Measurements from ENCODE around the gene TRPM5. TPM values are rescaled to one million over a fixed set of nuclear protein-coding genes. Genes with fewer than 3 reads are reported as not detected.

Gene TRPM5
- total RNA-seq, 2 experiments from 2014 or later, result not detected

DNA sequence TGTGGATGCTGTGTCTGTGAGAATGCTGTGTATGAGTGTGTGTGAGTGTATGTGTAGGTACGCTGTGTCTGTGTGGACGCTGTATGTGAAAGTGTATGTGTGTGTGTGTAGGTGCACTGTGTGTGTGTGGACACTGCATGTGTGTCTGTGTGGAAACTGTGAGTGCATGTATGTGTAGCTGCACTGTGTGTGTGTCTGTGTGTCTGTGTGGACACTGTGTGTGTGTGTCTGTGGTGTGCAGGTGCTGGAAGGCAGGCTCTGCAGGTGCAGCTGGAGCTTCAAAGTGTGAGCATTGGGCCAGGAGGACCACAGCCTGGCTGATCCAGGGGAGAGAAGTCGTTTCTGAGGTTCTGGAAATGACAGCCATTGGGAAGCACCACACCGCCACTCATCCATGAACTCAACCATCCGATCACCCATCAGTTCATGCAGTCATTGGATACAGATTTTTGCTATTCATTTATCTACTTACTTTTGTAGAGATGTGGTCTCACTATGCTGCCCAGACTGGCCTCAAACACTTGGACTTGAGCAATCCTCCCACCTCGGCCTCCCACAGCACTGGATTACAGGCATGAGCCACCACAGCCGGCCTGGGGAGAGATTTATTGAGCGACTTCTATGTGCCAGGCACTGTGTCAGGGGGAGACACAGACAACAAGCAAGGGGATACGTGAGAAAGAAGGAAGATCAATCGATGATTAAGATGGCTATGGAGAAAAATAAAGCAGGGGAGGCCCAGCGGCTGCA is 9.6 kb downstream of the TRPM5 start:
- Mint-ChIP-seq H3K4me1 (peaks cover 2% of the 10 kb centered on the region), H3K27me3 (peaks cover 6% of the 10 kb centered on the region), H3K36me3 (no peaks in the 10 kb centered on the region), H3K4me3 (no peak overlapping the region), H3K27ac (no peak overlapping the region), H3K9me3 (no peaks in the 10 kb centered on the region)
- DNase-seq (peak; percentile 23), ATAC-seq (ENCODE audit: low read depth) (no peak)
- POLR2A ChIA-PET, result no interaction called here

DNA sequence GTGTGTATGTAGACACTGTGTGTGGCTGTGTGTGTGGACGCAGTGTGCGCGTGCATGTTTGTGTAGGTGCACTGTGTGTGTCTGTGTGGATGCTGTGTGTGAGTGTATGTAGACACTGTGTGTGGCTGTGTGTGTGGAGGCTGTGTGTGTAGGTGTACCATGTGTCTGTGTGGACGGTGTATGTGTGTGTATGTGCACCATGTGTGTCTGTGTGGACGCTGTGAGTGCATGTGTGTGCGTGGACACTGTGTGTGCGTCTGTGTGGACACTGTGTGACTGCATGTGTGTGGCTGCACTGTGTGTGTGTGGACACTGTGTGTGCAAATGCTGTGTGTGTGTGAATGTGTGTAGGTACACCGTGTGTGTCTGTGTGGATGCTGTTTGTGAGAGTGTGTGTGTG is 10.3 kb downstream of the TRPM5 start:
- Mint-ChIP-seq H3K4me1 (peaks cover 2% of the 10 kb centered on the region), H3K4me3 (no peak overlapping the region), H3K27ac (no peak overlapping the region), H3K36me3 (no peaks in the 10 kb centered on the region), H3K9me3 (no peaks in the 10 kb centered on the region), H3K27me3 (peaks cover 6% of the 10 kb centered on the region)
- ATAC-seq (ENCODE audit: low read depth), result no peak
- no peak for DNase-seq
- POLR2A ChIA-PET, result no interaction called here

GRCh38 chr11:2433106-2433925 is 11.0 kb downstream of the TRPM5 start:
- ATAC-seq (ENCODE audit: low read depth) (no peak), DNase-seq (peak; percentile 20)
- peaks cover 2% of the 10 kb centered on the region for H3K4me1 Mint-ChIP-seq
- POLR2A ChIA-PET, result interaction anchor here (0.6 kb wide), 1 partner anchor 455 kb away, joined by 3 read pairs; no protein-coding TSS in a partner anchor
- no peaks in the 10 kb centered on the region for H3K9me3 Mint-ChIP-seq
- H3K27me3 Mint-ChIP-seq, result peaks cover 6% of the 10 kb centered on the region
- no peak overlapping the region for H3K4me3 Mint-ChIP-seq
- H3K36me3 Mint-ChIP-seq, result no peaks in the 10 kb centered on the region
- H3K27ac Mint-ChIP-seq, result no peak overlapping the region

DNA sequence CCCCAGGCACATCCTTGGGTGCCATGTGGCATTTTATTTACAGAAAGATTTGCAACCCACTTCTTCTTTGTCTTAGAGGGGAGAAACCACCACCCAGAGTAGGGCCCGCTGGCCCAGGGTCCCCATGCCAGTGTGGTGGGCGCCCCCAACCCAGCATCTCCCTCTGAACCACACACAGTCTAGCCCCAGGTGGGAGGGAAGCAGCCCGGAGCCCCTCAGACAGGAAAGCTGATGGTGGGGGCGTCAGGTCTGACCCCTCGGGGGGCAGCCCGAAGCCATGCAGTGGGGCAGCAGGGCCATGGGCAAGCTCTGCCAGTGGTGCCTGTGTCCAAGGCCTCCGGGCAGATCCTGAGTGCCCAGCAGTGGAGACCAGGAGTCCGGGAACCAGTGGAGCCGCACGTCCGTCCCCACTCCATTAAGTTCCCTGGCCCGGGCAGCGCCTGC is 11.7 kb downstream of the TRPM5 start:
- Mint-ChIP-seq H3K27ac (no peak overlapping the region), H3K4me3 (no peak overlapping the region), H3K9me3 (no peaks in the 10 kb centered on the region), H3K27me3 (peaks cover 1% of the 10 kb centered on the region), H3K36me3 (no peaks in the 10 kb centered on the region), H3K4me1 (peaks cover 2% of the 10 kb centered on the region)
- DNase-seq (no peak), ATAC-seq (ENCODE audit: low read depth) (no peak)
- POLR2A ChIA-PET, result interaction anchor here (0.6 kb wide), 1 partner anchor 456 kb away, joined by 3 read pairs; no protein-coding TSS in a partner anchor

DNA sequence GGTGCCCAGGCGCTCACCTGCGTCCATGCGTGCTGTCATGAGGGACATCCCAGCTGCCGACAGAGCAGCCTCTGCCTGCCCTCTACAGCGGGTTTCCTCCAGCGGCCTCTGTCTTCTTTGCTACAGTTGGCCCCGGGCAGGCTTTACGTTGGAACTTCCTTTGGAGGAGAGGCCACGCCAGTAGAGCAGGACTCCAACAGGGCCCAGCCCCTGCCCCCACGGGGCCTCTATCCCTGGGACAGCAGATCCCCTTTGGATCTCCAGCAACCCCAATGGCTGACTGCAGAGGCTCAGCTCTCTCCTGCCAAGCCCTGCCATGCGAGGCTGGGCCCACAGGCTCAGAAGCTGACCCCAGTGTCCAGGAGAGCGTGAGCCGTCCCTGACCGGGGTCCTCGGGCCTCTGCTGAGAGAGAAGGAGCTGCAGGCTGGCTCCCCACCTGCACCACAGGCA is 12.1 kb downstream of the TRPM5 start:
- DNase-seq (no peak), ATAC-seq (ENCODE audit: low read depth) (no peak)
- POLR2A ChIA-PET, result no interaction called here
- Mint-ChIP-seq H3K36me3 (no peaks in the 10 kb centered on the region), H3K9me3 (no peaks in the 10 kb centered on the region), H3K27me3 (no peaks in the 10 kb centered on the region), H3K4me3 (no peak overlapping the region), H3K4me1 (peaks cover 2% of the 10 kb centered on the region), H3K27ac (no peak overlapping the region)

DNA sequence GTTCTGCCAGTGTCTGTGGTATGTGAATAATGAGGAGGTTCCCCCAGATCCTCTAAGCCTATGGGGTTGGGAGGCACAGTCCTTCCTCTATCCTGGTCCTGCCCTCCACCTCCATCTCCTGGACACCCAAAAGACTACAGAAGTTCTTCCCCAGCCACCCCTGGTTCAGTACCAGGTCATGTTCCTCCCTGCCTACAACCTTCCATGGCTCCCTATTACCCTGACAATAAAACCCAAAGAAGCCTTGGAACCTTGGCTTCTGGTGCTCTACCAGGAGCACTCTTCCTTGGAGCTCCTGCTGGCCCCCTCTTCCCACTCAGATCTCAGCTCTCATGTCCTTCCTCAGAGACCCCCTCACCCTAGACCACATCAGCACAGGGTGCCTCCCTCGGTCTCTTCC is 12.9 kb downstream of the TRPM5 start:
- POLR2A ChIA-PET, result no interaction called here
- peaks cover 2% of the 10 kb centered on the region for H3K27me3 Mint-ChIP-seq
- no peaks in the 10 kb centered on the region for H3K36me3 Mint-ChIP-seq
- H3K4me3 Mint-ChIP-seq, result no peak overlapping the region
- DNase-seq (no peak), ATAC-seq (ENCODE audit: low read depth) (no peak)
- H3K9me3 Mint-ChIP-seq, result no peaks in the 10 kb centered on the region
- peaks cover 2% of the 10 kb centered on the region for H3K4me1 Mint-ChIP-seq
- H3K27ac Mint-ChIP-seq, result no peak overlapping the region

DNA sequence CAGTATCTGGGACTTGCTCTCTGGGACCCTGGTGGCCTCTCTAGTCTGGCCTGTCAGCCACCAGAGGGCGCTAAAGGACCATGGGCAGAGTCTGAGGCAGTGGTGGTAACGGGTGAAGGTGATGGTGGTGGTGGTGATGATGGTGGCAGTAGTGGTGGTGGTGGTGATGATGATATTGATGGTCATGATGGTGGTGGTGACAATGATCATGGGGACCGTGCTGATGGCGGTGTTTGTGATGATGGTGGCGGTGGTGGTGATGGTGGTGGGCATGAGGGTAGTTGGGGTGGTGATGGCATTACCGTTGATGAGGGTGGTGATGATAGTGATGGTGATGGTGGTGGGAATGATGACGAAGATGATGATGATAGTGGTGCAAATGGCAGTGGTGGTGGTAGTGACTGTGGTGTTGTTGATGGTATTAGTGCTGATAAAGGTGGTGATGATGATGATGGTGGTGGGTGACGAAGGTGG is 16.0 kb downstream of the TRPM5 start:
- no peak overlapping the region for H3K27ac Mint-ChIP-seq
- peak; percentile 85 for ATAC-seq (ENCODE audit: low read depth)
- no peaks in the 10 kb centered on the region for H3K9me3 Mint-ChIP-seq
- peak; percentile 84 for DNase-seq
- POLR2A ChIA-PET, result interaction anchor here (1.0 kb wide), 1 partner anchor 103 kb away, joined by 4 read pairs; no protein-coding TSS in a partner anchor
- no peaks in the 10 kb centered on the region for H3K36me3 Mint-ChIP-seq
- peaks cover 2% of the 10 kb centered on the region for H3K4me1 Mint-ChIP-seq
- no peak overlapping the region for H3K4me3 Mint-ChIP-seq
- H3K27me3 Mint-ChIP-seq, result peaks cover 2% of the 10 kb centered on the region

GRCh38 chr11:2427721-2428321 is 16.5 kb downstream of the TRPM5 start:
- no peak overlapping the region for H3K4me3 Mint-ChIP-seq
- H3K4me1 Mint-ChIP-seq, result peaks cover 2% of the 10 kb centered on the region
- no peak for DNase-seq
- POLR2A ChIA-PET, result interaction anchor here (0.8 to 1.0 kb wide), 2 partner anchors 103 to 104 kb away, joined by 3 to 4 read pairs; no protein-coding TSS in a partner anchor
- H3K36me3 Mint-ChIP-seq, result no peaks in the 10 kb centered on the region
- H3K27ac Mint-ChIP-seq, result no peak overlapping the region
- ATAC-seq (ENCODE audit: low read depth), result peak; percentile 4
- H3K9me3 Mint-ChIP-seq, result no peaks in the 10 kb centered on the region
- peaks cover 2% of the 10 kb centered on the region for H3K27me3 Mint-ChIP-seq

DNA sequence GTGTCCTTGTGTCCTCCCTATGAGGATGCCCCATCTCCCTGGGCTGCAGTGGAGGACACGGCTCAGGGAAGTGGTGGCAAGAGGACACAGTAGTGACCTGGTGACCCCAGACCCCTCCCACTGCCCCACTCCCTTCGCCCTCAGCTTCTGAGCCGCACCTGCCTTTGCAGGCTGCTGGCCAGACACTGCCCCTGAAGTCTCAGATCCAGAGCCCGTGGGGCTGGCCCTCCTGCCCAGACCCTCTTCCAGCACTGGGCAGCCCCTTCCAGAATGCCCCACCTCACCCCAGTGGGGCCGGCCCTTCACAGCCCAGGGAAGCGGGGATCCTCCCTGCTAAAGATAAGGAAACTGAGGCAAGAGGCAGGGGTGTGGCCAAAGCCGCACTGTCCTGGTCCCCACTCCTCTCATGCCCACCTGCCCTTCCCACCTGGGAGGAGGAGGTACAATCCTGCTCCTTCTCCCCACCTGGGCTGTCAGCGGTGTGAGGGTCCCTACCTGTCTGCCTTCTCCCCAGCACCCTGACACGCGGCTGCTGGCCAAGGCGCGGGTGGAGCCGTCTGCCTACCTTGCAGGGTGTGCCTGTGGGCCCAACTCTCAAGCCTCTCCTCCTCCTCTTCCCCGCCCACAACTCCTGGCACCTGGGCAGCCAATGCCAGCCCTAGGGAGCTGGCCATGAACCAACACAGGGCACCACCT is 17.3 kb downstream of the TRPM5 start:
- Mint-ChIP-seq H3K9me3 (no peaks in the 10 kb centered on the region), H3K4me3 (no peak overlapping the region), H3K4me1 (peaks cover 2% of the 10 kb centered on the region), H3K27ac (no peak overlapping the region), H3K27me3 (peaks cover 2% of the 10 kb centered on the region), H3K36me3 (no peaks in the 10 kb centered on the region)
- ATAC-seq (ENCODE audit: low read depth) (no peak), DNase-seq (no peak)
- POLR2A ChIA-PET, result interaction anchor here (0.8 kb wide), 1 partner anchor 105 kb away, joined by 3 read pairs; no protein-coding TSS in a partner anchor

DNA sequence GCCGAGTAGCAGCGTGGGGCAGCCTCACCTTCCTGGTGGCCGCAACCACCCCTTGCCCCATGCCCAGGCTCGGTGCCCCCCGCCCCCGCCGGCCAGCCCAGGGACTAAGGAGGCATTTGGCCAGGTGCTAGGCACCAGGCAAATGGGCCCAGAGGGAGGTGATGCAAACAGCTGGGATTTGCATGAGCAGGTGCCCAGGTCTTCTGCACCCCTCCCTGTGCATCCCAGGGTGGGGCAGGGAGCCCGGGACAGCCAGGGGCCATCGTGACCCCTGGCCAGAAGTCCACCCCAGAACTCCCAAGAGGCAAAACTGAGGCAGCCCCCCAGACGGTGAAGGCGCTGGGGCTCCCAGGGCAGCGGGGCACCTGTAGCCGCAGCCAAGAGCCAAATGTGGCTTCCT is 18.1 kb downstream of the TRPM5 start:
- Mint-ChIP-seq H3K36me3 (no peaks in the 10 kb centered on the region), H3K4me1 (peaks cover 2% of the 10 kb centered on the region), H3K27ac (no peak overlapping the region), H3K27me3 (peaks cover 2% of the 10 kb centered on the region), H3K9me3 (no peaks in the 10 kb centered on the region), H3K4me3 (no peak overlapping the region)
- POLR2A ChIA-PET, result no interaction called here
- ATAC-seq (ENCODE audit: low read depth) (no peak), DNase-seq (no peak)

- H3K4me3 Mint-ChIP-seq, result no peak overlapping the region
- no peak overlapping the region for H3K27ac Mint-ChIP-seq
- H3K9me3 Mint-ChIP-seq, result no peaks in the 10 kb centered on the region
- ATAC-seq (ENCODE audit: low read depth), result no peak
- H3K27me3 Mint-ChIP-seq, result peaks cover 2% of the 10 kb centered on the region
- H3K36me3 Mint-ChIP-seq, result no peaks in the 10 kb centered on the region
- POLR2A ChIA-PET, result no interaction called here
- H3K4me1 Mint-ChIP-seq, result no peaks in the 10 kb centered on the region
- DNase-seq, result no peak
Measured at GRCh38 chr11:2425506-2425905, 18.8 kb downstream of the TRPM5 start.

- DNase-seq (no peak), ATAC-seq (ENCODE audit: low read depth) (no peak)
- Mint-ChIP-seq H3K36me3 (no peaks in the 10 kb centered on the region), H3K4me3 (no peak overlapping the region), H3K27me3 (peaks cover 2% of the 10 kb centered on the region), H3K9me3 (no peaks in the 10 kb centered on the region), H3K4me1 (no peaks in the 10 kb centered on the region), H3K27ac (no peak overlapping the region)
- POLR2A ChIA-PET, result interaction anchor here (0.6 kb wide), 1 partner anchor 464 kb away, joined by 3 read pairs; no protein-coding TSS in a partner anchor
Measured at GRCh38 chr11:2424811-2425495, 19.4 kb downstream of the TRPM5 start.
